ENCODE measurements around the gene GET4.

DNA sequence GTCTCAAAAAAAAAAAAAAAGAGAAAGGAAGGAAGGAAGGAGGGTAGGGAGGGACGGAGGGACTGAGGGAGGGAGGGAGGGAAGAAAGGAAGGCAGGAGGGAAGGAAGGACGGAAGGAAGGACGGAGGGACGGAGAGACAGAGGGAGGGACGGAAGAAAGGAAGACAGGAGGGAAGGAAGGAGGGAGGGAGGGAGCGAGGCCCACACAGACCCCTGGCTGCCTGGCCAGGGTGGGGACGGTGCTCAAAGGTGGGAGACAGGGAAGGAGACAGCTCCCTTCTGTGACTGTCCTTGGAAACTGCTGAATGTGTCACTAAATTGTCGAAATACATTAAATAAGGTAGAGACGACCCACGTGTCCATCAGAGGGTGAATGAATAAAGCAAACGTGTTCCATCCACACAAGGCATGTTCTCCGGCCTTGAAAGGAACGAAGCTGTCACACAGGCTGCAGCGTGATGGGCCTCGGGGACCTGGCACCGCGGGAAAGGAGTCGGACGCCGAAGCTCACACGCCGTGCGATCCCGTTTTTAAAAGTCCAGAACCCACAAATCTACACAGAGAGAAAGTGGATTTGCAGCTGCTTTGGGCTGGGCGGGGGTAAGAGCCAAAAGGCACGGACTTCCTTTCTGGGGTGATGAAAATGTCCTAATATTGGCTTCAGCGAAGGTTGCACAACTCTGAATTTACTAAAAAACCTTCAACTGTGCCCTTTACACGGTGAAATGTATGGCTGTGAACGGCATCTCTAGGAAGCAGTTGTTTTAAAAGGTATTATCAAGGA, 54.8 kb downstream of the GET4 start:
- no peak for TF ChIP-seq POLR2A (IDR thresholded peaks at IDR 0.05; ENCODE audit: low read length)
- TF ChIP-seq GATA1 (IDR thresholded peaks at IDR 0.05; ENCODE audit: low read depth, low read length) = no peak

Data from erythroblast (primary cell).